ENCODE data around the gene GRIN2A. TPM values are rescaled to one million over a fixed set of nuclear protein-coding genes. Genes with fewer than 3 reads are reported as not detected.
A peak's percentile ranks its signal among the peaks of the same experiment; 100 is the strongest.

The GRIN2A gene
- total and polyA plus RNA-seq, 2 of the 13 experiments (the other 11 are each of a cell fraction or from before 2014, with no cell fraction given): not detected

DNA sequence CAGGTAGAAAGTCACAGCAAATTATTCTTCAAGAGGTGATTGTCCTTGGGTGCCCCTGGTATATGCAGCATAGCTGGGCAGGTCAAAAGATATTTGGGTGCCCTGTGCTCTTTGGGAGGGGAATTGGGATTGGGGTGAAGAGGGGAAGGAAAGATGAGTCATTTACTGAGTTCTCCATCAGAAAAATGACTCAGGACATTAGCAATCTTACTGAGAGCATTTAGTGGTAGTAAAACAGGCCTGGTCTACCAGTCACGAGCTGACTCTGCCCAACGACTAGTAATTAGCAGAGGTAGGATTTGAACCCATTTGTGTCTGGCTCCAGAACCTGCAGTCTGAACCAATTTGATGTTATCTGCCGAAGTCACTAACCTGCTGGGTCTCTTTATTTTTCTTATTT lies 6.0 kb upstream of the GRIN2A start:
- H4K20me1 ChIP-seq (ENCODE audit: insufficient read depth, low read length): no peaks in the 10 kb centered on the region
- TF ChIP-seq AHR (CRISPR knock-in tag; IDR thresholded peaks at IDR 0.05): no peak
- H3K9ac ChIP-seq (ENCODE audit: insufficient read depth, low read depth, low read length): no peak overlapping the region
- no peaks in the 10 kb centered on the region for H3K36me3 ChIP-seq (replicated peaks in 1 of 2; ENCODE audit: control insufficient read depth in 1 of 2, insufficient read depth in 2 of 2, low read length in 2 of 2)
- H3K27ac ChIP-seq (ENCODE audit: extremely low read length, insufficient read depth, low read length): no peak overlapping the region
- intact Hi-C loops (cut with micrococcal nuclease; ENCODE audit: unreplicated experiment) (no loop called here), in situ Hi-C loops (cut with HindIII; ENCODE audit: extremely low pct_ligation_motif_present, low pct_unique_long_range_greater_than_20kb) (no loop called here)
- no peaks in the 10 kb centered on the region for H3K4me1 ChIP-seq (ENCODE audit: insufficient read depth, low read length)
- peaks cover 2 to 23% of the 10 kb centered on the region in 2 experiments; a peak in 3 of 5 replicates for H3K27me3 ChIP-seq (ENCODE audit: control insufficient read depth in 1 of 2, insufficient read depth in 2 of 2, low read length in 2 of 2)
- ATAC-seq (no peak), FAIRE-seq (no peak), DNase-seq (ENCODE audit: low spot score) (no peak)
- ChIA-PET POLR2A (no interaction called here), CTCF (ENCODE audit: low intra/inter-chr PET ratio, low total read pairs) (no interaction called here)
- no peak overlapping the region for H2AFZ ChIP-seq (ENCODE audit: low read length)
- no peak overlapping the region for H3K4me2 ChIP-seq (ENCODE audit: low read depth, low read length)
- WGBS (ENCODE audit: low lambda C conversion rate): 0% methylated on average over 3 of the region's 3 CpGs
- BruUV-seq (replicated peaks): no TSS peak
- H3K4me3 ChIP-seq (replicated peaks in 1 of 3; ENCODE audit: insufficient read depth in 1 of 3, low read depth in 2 of 3, low read length in 3 of 3): no peak overlapping the region
- H3K79me2 ChIP-seq (ENCODE audit: insufficient read depth, low read length): no peaks in the 10 kb centered on the region
- H3K9me3 ChIP-seq (ENCODE audit: low read length): no peaks in the 10 kb centered on the region

DNA sequence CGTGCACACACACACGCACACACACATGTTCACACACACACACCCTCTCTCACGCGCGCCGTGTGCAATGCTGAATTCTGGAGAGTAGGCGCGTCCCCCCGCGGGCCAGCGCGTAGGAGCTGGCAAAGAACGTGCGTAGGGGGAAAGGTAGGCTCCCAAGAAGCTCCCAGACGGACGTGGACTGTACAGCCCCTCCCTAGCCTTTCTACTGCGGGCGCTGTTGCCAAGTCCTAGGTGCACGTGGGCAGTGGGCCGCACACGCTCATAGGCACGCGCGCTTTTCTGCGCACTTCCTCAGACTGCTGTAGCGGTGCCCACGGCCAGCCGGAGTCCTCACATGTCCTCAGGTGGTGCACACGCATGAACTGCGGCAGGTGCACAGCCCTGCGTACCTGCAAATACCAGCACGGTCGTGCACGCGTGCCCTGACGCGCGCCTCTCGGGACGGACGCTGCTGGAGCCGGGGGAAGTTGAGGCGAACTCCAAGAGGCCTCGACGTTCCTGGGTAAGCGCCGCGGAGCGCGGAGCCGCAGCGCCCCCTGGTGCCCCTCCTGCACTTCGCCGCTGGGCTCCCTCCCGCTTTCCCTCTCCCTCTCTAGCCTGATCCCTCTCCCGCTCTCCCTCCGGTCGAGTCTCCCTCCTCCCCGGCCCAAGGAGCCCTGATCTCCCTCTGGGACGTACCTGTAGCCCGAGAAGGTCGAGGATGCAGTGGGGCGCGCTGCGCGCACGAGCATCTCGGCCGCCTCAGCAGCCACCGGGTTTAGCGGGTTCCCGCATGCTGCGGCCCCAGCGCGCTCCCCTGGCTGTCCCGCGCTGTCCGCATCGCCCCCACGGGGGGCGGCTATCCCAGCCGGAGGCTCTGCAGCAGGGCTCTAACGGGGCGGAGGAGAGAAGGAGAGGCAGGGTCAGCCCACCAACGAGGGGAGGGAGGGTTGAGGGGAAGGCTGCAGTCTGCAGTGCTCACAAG lies 749 bp downstream of the GRIN2A start:
- peaks cover 18 to 38% of the 10 kb centered on the region in 2 experiments for H3K27me3 ChIP-seq (ENCODE audit: control insufficient read depth in 1 of 2, insufficient read depth in 2 of 2, low read length in 2 of 2)
- ChIA-PET CTCF (ENCODE audit: low intra/inter-chr PET ratio, low total read pairs) (interaction anchor here (0.7 to 4.2 kb wide), 6 partner anchors 533 to 1042 kb away, joined by 4 to 36 read pairs (median 19); no protein-coding TSS in a partner anchor), POLR2A (no interaction called here)
- no peaks in the 10 kb centered on the region for H3K36me3 ChIP-seq (replicated peaks in 1 of 2; ENCODE audit: control insufficient read depth in 1 of 2, insufficient read depth in 2 of 2, low read length in 2 of 2)
- 29% methylated on average over 77 of the region's 85 CpGs for WGBS (ENCODE audit: low lambda C conversion rate)
- no peak overlapping the region for H2AFZ ChIP-seq (ENCODE audit: low read length)
- intact Hi-C loops (cut with micrococcal nuclease; ENCODE audit: unreplicated experiment) (loop anchor here (1.0 to 2.0 kb wide), 2 partner anchors 703 to 923 kb away; no protein-coding TSS in a partner anchor), in situ Hi-C loops (cut with HindIII; ENCODE audit: extremely low pct_ligation_motif_present, low pct_unique_long_range_greater_than_20kb) (loop anchor here (5.0 kb wide), 3 partner anchors 529 to 1019 kb away; no protein-coding TSS in a partner anchor)
- H3K9ac ChIP-seq (ENCODE audit: insufficient read depth, low read depth, low read length): no peak overlapping the region
- FAIRE-seq (peak; percentile 61), DNase-seq (ENCODE audit: low spot score) (peak; percentile 38), ATAC-seq (peak; percentile 93)
- peaks cover 8% of the 10 kb centered on the region for H3K4me1 ChIP-seq (ENCODE audit: insufficient read depth, low read length)
- no peaks in the 10 kb centered on the region for H3K79me2 ChIP-seq (ENCODE audit: insufficient read depth, low read length)
- H3K9me3 ChIP-seq (ENCODE audit: low read length): no peaks in the 10 kb centered on the region
- no peak overlapping the region for H3K27ac ChIP-seq (ENCODE audit: extremely low read length, insufficient read depth, low read length)
- peak overlapping the region; percentile 34 for H3K4me2 ChIP-seq (ENCODE audit: low read depth, low read length)
- no peaks in the 10 kb centered on the region for H4K20me1 ChIP-seq (ENCODE audit: insufficient read depth, low read length)
- BruUV-seq (replicated peaks): no TSS peak
- peak overlapping the region in 1 of 3 experiments; percentile 23; a peak in 1 of 6 replicates for H3K4me3 ChIP-seq (replicated peaks in 1 of 3; ENCODE audit: insufficient read depth in 1 of 3, low read depth in 2 of 3, low read length in 3 of 3)
- TF ChIP-seq CBFB (CRISPR knock-in tag; IDR thresholded peaks at IDR 0.05): no peak
- TF ChIP-seq, protein P1, sequence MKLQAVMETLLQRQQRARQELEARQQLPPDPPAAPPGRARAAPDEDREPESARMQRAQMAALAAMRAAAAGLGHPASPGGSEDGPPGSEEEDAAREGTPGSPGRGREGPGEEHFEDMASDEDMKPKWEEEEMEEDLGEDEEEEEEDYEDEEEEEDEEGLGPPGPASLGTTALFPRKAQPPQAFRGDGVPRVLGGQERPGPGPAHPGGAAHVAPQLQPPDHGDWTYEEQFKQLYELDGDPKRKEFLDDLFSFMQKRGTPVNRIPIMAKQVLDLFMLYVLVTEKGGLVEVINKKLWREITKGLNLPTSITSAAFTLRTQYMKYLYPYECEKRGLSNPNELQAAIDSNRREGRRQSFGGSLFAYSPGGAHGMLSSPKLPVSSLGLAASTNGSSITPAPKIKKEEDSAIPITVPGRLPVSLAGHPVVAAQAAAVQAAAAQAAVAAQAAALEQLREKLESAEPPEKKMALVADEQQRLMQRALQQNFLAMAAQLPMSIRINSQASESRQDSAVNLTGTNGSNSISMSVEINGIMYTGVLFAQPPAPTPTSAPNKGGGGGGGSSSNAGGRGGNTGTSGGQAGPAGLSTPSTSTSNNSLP (IDR thresholded peaks at IDR 0.05; ENCODE audit: low read depth, low read length): peak; percentile 4; the same call in 1 of the 2 replicates
- TF ChIP-seq, protein P2, sequence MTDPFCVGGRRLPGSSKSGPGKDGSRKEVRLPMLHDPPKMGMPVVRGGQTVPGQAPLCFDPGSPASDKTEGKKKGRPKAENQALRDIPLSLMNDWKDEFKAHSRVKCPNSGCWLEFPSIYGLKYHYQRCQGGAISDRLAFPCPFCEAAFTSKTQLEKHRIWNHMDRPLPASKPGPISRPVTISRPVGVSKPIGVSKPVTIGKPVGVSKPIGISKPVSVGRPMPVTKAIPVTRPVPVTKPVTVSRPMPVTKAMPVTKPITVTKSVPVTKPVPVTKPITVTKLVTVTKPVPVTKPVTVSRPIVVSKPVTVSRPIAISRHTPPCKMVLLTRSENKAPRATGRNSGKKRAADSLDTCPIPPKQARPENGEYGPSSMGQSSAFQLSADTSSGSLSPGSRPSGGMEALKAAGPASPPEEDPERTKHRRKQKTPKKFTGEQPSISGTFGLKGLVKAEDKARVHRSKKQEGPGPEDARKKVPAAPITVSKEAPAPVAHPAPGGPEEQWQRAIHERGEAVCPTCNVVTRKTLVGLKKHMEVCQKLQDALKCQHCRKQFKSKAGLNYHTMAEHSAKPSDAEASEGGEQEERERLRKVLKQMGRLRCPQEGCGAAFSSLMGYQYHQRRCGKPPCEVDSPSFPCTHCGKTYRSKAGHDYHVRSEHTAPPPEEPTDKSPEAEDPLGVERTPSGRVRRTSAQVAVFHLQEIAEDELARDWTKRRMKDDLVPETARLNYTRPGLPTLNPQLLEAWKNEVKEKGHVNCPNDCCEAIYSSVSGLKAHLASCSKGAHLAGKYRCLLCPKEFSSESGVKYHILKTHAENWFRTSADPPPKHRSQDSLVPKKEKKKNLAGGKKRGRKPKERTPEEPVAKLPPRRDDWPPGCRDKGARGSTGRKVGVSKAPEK (CRISPR knock-in tag; IDR thresholded peaks at IDR 0.05; ENCODE audit: borderline replicate concordance): peak; percentile 74
- TF ChIP-seq HCFC1 (IDR thresholded peaks at IDR 0.05; ENCODE audit: low read depth, low read length): no peak
- TF ChIP-seq, protein P3, sequence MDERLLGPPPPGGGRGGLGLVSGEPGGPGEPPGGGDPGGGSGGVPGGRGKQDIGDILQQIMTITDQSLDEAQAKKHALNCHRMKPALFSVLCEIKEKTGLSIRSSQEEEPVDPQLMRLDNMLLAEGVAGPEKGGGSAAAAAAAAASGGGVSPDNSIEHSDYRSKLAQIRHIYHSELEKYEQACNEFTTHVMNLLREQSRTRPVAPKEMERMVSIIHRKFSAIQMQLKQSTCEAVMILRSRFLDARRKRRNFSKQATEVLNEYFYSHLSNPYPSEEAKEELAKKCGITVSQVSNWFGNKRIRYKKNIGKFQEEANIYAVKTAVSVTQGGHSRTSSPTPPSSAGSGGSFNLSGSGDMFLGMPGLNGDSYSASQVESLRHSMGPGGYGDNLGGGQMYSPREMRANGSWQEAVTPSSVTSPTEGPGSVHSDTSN (CRISPR knock-in tag; IDR thresholded peaks at IDR 0.05): no peak
- TF ChIP-seq, protein P4, sequence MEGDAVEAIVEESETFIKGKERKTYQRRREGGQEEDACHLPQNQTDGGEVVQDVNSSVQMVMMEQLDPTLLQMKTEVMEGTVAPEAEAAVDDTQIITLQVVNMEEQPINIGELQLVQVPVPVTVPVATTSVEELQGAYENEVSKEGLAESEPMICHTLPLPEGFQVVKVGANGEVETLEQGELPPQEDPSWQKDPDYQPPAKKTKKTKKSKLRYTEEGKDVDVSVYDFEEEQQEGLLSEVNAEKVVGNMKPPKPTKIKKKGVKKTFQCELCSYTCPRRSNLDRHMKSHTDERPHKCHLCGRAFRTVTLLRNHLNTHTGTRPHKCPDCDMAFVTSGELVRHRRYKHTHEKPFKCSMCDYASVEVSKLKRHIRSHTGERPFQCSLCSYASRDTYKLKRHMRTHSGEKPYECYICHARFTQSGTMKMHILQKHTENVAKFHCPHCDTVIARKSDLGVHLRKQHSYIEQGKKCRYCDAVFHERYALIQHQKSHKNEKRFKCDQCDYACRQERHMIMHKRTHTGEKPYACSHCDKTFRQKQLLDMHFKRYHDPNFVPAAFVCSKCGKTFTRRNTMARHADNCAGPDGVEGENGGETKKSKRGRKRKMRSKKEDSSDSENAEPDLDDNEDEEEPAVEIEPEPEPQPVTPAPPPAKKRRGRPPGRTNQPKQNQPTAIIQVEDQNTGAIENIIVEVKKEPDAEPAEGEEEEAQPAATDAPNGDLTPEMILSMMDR (CRISPR knock-in tag; IDR thresholded peaks at IDR 0.05): peak; percentile 99

Data from HepG2 (cell line).